ENCODE data around the gene NBEA.

DNA sequence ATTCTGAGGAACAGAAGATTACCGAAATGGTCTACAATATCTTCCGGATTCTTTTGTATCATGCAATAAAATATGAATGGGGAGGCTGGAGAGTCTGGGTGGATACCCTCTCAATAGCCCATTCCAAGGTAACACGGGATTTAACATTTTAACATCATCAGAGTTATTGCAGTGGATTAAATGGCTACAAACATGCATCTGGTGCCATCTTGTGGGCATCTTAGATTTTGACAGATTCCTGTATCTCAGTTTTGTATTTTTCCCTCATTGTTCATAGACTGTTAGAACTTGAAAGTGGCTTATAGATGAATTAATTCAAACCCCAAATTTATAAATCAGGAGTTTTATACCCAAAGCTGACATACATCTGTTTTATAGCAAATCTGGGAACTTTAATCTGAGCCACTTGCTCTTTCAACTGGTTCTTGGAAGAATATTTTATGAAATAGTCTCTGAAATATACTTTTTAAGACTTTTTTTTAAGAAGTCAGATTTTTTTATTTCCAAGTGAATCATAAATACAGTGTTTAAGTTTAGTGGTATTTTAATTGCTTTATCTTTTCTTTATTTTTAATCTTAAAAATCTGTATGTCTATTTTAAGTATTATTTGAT is 215.2 kb downstream of the NBEA start:
- TF ChIP-seq CTCF (IDR thresholded peaks at IDR 0.05) (peak in 5 of 6 experiments; percentile 43 to 72 (median 60)), POLR2A (IDR thresholded peaks at IDR 0.05) (no peak)
